ENCODE measurements around the gene LRRTM4. TPM values are rescaled to one million over a fixed set of nuclear protein-coding genes. Genes with fewer than 3 reads are reported as not detected.

LRRTM4 gene
- total RNA-seq, 2 donors from 2014 or later: 0.24 TPM; not detected in 1

DNA sequence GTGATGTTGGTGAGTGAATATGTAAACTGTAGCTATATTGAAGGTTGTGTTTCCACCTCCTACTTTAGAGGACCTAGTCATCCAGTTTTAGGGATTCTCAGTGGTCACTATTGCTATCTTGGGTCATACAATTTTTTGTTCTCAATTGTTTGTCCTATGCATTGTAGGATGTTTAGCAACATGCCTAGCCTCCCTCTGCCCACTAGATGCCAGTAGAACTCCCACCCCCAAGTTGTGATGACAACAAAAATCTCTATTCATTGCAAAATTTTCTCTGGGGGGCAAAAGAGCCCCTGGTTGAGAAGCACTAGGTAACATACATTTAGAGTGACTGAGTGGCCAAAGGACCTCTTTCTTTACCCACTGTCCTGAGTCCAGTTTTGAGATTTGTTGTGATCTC lies 87.3 kb downstream of the LRRTM4 start:
- Histone ChIP-seq H3K27me3 (no peaks in the 10 kb centered on the region), H3K9me3 (no peaks in the 10 kb centered on the region), H3K36me3 (no peaks in the 10 kb centered on the region), H3K4me1 (no peaks in the 10 kb centered on the region), H3K27ac (no peak overlapping the region), H3K4me3 (no peak overlapping the region)
- TF ChIP-seq, protein P1, sequence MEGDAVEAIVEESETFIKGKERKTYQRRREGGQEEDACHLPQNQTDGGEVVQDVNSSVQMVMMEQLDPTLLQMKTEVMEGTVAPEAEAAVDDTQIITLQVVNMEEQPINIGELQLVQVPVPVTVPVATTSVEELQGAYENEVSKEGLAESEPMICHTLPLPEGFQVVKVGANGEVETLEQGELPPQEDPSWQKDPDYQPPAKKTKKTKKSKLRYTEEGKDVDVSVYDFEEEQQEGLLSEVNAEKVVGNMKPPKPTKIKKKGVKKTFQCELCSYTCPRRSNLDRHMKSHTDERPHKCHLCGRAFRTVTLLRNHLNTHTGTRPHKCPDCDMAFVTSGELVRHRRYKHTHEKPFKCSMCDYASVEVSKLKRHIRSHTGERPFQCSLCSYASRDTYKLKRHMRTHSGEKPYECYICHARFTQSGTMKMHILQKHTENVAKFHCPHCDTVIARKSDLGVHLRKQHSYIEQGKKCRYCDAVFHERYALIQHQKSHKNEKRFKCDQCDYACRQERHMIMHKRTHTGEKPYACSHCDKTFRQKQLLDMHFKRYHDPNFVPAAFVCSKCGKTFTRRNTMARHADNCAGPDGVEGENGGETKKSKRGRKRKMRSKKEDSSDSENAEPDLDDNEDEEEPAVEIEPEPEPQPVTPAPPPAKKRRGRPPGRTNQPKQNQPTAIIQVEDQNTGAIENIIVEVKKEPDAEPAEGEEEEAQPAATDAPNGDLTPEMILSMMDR (IDR thresholded peaks at IDR 0.05): no peak
- no peak for DNase-seq (ENCODE audit: low spot score)

- DNase-seq (ENCODE audit: low spot score): no peak
- TF ChIP-seq, protein P1 (IDR thresholded peaks at IDR 0.05): no peak
- Histone ChIP-seq H3K9me3 (no peaks in the 10 kb centered on the region), H3K4me1 (no peaks in the 10 kb centered on the region), H3K27ac (no peak overlapping the region), H3K27me3 (no peaks in the 10 kb centered on the region), H3K36me3 (no peaks in the 10 kb centered on the region), H3K4me3 (no peak overlapping the region)
These were observed 93.2 kb downstream of the LRRTM4 start for GRCh38 chr2:77428946-77429345.

DNA sequence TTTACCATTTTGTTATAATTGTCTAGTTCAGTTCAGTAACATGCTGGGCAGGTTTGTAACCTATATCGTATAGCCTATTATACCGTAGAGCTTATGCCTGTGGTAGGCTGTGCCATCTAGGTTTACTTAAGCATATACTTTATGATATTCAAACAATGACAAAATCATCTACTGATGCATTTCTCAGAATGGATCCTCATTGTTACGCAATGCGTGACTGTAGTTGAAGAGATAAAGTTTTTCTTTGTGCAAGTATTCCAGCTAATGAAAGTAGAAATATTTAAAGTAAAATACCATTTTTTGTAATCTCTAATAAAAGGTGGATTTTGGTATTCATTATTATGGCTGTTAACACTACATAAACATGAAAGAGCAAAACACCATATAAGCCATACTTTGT lies 100.2 kb downstream of the LRRTM4 start:
- no peaks in the 10 kb centered on the region for H3K9me3 ChIP-seq
- no peaks in the 10 kb centered on the region for H3K4me1 ChIP-seq
- no peaks in the 10 kb centered on the region for H3K27me3 ChIP-seq
- DNase-seq (ENCODE audit: low spot score): no peak
- no peaks in the 10 kb centered on the region for H3K36me3 ChIP-seq
- TF ChIP-seq, protein P1 (IDR thresholded peaks at IDR 0.05): no peak
- H3K27ac ChIP-seq: no peak overlapping the region
- no peak overlapping the region for H3K4me3 ChIP-seq

DNA sequence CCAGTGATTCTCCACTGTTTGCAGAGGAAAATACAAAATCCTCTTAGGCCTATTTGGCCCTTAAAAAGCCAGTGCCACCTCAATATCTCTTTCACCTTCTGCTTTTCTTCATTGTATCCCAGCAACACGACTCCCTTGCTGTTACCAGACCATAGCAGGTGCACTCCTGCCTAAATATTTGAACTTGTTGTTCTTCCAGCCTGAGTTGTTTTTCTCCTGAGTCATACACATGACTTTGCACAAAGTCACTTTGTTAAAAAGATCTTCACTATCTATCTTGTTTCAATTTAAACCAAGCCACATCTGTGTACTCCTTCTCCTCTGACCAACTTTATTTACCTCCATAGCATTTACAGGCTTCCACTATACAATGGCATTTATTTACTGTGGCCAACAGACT lies 103.6 kb downstream of the LRRTM4 start:
- Histone ChIP-seq H3K4me1 (no peaks in the 10 kb centered on the region), H3K9me3 (no peaks in the 10 kb centered on the region), H3K27ac (no peak overlapping the region), H3K27me3 (no peaks in the 10 kb centered on the region), H3K36me3 (no peaks in the 10 kb centered on the region), H3K4me3 (no peak overlapping the region)
- TF ChIP-seq, protein P1 (IDR thresholded peaks at IDR 0.05): no peak
- DNase-seq (ENCODE audit: low spot score): no peak

- no peak for DNase-seq (ENCODE audit: low spot score)
- no peak overlapping the region for H3K4me3 ChIP-seq
- no peaks in the 10 kb centered on the region for H3K36me3 ChIP-seq
- no peaks in the 10 kb centered on the region for H3K9me3 ChIP-seq
- no peak overlapping the region for H3K27ac ChIP-seq
- TF ChIP-seq, protein P1 (IDR thresholded peaks at IDR 0.05): no peak
- H3K27me3 ChIP-seq: no peaks in the 10 kb centered on the region
- no peaks in the 10 kb centered on the region for H3K4me1 ChIP-seq
These were observed 118.0 kb downstream of the LRRTM4 start for GRCh38 chr2:77404189-77404588.

GRCh38 chr2:77398970-77399600 lies 123.1 kb downstream of the LRRTM4 start:
- Histone ChIP-seq H3K4me1 (no peaks in the 10 kb centered on the region), H3K36me3 (no peaks in the 10 kb centered on the region), H3K27me3 (no peaks in the 10 kb centered on the region), H3K9me3 (no peaks in the 10 kb centered on the region), H3K4me3 (no peak overlapping the region), H3K27ac (no peak overlapping the region)
- TF ChIP-seq, protein P1 (IDR thresholded peaks at IDR 0.05): no peak
- DNase-seq (ENCODE audit: low spot score): no peak

All from right atrium auricular region (tissue), 2 donors.